Transverse colon (tissue), 4 donors: ENCODE results near the gene PCED1B. TPM values are rescaled to one million over a fixed set of nuclear protein-coding genes. Genes with fewer than 3 reads are reported as not detected.

Source experiments
- DNase-seq: peaks from one replicate; pipeline ENCODE4 v3.0.0-alpha.2; 2019
- H3K27ac ChIP-seq, 4 donors: fragments of 200-600 bp; sonication (generic); 2 replicates each; pipeline ENCODE4 v1.5.1; 2016 to 2018; ENCODE audit warnings: inconsistent platforms in 4 of 4
- H3K27me3 ChIP-seq: fragments of 200-600 bp; sonication (generic); 2 replicates; pipeline ENCODE4 v1.5.1; 2017; ENCODE audit warnings: inconsistent platforms
- H3K36me3 ChIP-seq, 4 donors: fragments of 200-600 bp; sonication (generic); 2 replicates each; pipeline ENCODE4 v1.5.1; 2017 to 2019; ENCODE audit warnings: inconsistent platforms in 4 of 4
- H3K4me1 ChIP-seq, 4 donors: fragments of 200-600 bp; sonication (generic); 2 replicates each; pipeline ENCODE4 v1.5.1; 2017 to 2020; ENCODE audit warnings: inconsistent platforms in 4 of 4
- H3K4me3 ChIP-seq, 4 donors: fragments of 200-600 bp; sonication (generic); 1 replicate in 1 of 4; 2 replicates in 3 of 4; pipeline versions ENCODE4 v1.5.1 to v1.6.1; 2017 to 2019; ENCODE audit warnings: inconsistent platforms in 4 of 4
- H3K9me3 ChIP-seq, 2 donors: fragments of 200-600 bp; sonication (generic); 2 replicates each; pipeline ENCODE4 v1.5.1; 2017 to 2019; ENCODE audit warnings: inconsistent platforms in 2 of 2
- CTCF ChIP-seq, 5 experiments: fragments of 200-600 bp in 3 of 5; fragments of 450-650 bp in 2 of 5; sonication (generic) in 3 of 5; IDR thresholded peaks; 1 replicate in 2 of 5; 2 replicates in 3 of 5; pipeline ENCODE4 v1.5.1; 2016 to 2017; ENCODE audit warnings: antibody characterized with exemption in 5 of 5, inconsistent platforms in 3 of 5, mild to moderate bottlenecking in 2 of 5, moderate library complexity in 1 of 5
- EP300 ChIP-seq: sonication (generic); formaldehyde crosslinking; IDR thresholded peaks from one replicate; pipeline ENCODE4 v1.6.1; 2017; ENCODE audit warnings: antibody characterized with exemption, low read depth
- POLR2A ChIP-seq: fragments of 450-650 bp; IDR thresholded peaks from one replicate; pipeline ENCODE4 v1.6.1; 2016; ENCODE audit warnings: antibody characterized with exemption, mild to moderate bottlenecking, moderate library complexity
- POLR2AphosphoS5 ChIP-seq, 3 donors: sonication (generic); formaldehyde crosslinking; IDR thresholded peaks; one replicate each; pipeline ENCODE4 v1.6.1; 2016; ENCODE audit warnings: antibody characterized with exemption in 3 of 3
- WGBS, 2 donors: methylation state at CpG; one replicate each; pipeline ENCODE4 v1.1.5; 2018; ENCODE audit warnings: low coverage in 1 of 2; 5-methylcytosine and 5-hydroxymethylcytosine counted together
- in situ Hi-C, 4 donors: fragments of 200-750 bp; cut with MboI; loops; one replicate each; pipeline versions ENCODE4 v1.15.0 to v1.15.1; 2017; ENCODE audit warnings: low sequenced_read_pairs in 3 of 4, low pct_ligation_motif_present in 1 of 4, low pct_unique_long_range_greater_than_20kb in 1 of 4
- intact Hi-C: fragments of 100-400 bp; cut with DNase I; formaldehyde crosslinking; loops from one replicate; pipeline ENCODE4 v1.15.1; 2023; ENCODE audit warnings: low total_unique reads
- total RNA-seq, 4 donors: library from RNA; depleted of rRNA; stranded (reverse); fragments of >200 nt; gene quantifications; one replicate each; pipeline ENCODE4 v1.1.0, GENCODE V29; 2016

The PCED1B gene
- total RNA-seq, 4 donors from 2014 or later: 2.7 to 52.0 (median 3.0) TPM; not detected in 1

- H3K27me3 ChIP-seq: peaks cover 12% of the 10 kb centered on the region
- H3K4me1 ChIP-seq: peaks cover 0 to 54% (median 9%) of the 10 kb centered on the region in 4 donors
- peak overlapping the region; percentile 62 to 82 (median 74) for H3K4me3 ChIP-seq
- intact Hi-C loops (no loop called here), in situ Hi-C loops (no loop called here)
- peak overlapping the region; percentile 88 to 93 (median 88) for H3K27ac ChIP-seq
- no peaks in the 10 kb centered on the region for H3K36me3 ChIP-seq
- no peaks in the 10 kb centered on the region for H3K9me3 ChIP-seq
- peak; percentile 36 for DNase-seq
- TF ChIP-seq POLR2A (peak; percentile 11), POLR2AphosphoS5 (IDR thresholded peaks at IDR 0.05) (peak in 1 of 3 donors; percentile 25), CTCF (IDR thresholded peaks at IDR 0.05) (no peak), EP300 (no peak)
- WGBS, 2 donors: 0 to 1% methylated on average over 2 to 49 of the region's 49 CpGs
Observed at GRCh38 chr12:47079981-47080724, 732 bp downstream of the PCED1B start.

GRCh38 chr12:47080725-47081502 lies 1.5 kb downstream of the PCED1B start:
- Histone ChIP-seq H3K4me1 (peaks cover 0 to 62% (median 12%) of the 10 kb centered on the region in 4 donors), H3K9me3 (no peaks in the 10 kb centered on the region), H3K4me3 (peak overlapping the region; percentile 62 to 82 (median 74)), H3K36me3 (no peaks in the 10 kb centered on the region), H3K27me3 (peaks cover 12% of the 10 kb centered on the region), H3K27ac (peak overlapping the region; percentile 88 to 93 (median 88))
- intact Hi-C loops (no loop called here), in situ Hi-C loops (no loop called here)
- no peak for TF ChIP-seq POLR2A
- TF ChIP-seq POLR2AphosphoS5 (IDR thresholded peaks at IDR 0.05): peak in 2 of 3 donors; percentile 29 to 58
- 17 to 50% methylated on average over 8 to 26 of the region's 26 CpGs for WGBS, 2 donors
- peak; percentile 58 for DNase-seq

GRCh38 chr12:47082283-47082682 lies 2.9 kb downstream of the PCED1B start:
- no peaks in the 10 kb centered on the region for H3K9me3 ChIP-seq

More at GRCh38 chr12:47082283-47082682, 2.9 kb downstream of the PCED1B start:
- TF ChIP-seq POLR2A: no peak
- no peak for TF ChIP-seq EP300
- TF ChIP-seq CTCF (IDR thresholded peaks at IDR 0.05): no peak
- no peak for TF ChIP-seq POLR2AphosphoS5 (IDR thresholded peaks at IDR 0.05)
- H3K36me3 ChIP-seq: no peaks in the 10 kb centered on the region
- no peak for DNase-seq
- H3K27ac ChIP-seq: peak overlapping the region; percentile 88 to 93 (median 88)
- 64 to 67% methylated on average over 3 of the region's 3 CpGs for WGBS, 2 donors
- intact Hi-C loops (no loop called here), in situ Hi-C loops (no loop called here)
- no peak overlapping the region for H3K4me3 ChIP-seq
- H3K27me3 ChIP-seq: peaks cover 12% of the 10 kb centered on the region
- H3K4me1 ChIP-seq: peaks cover 4 to 76% (median 21%) of the 10 kb centered on the region in 4 donors
